Upper lobe of right lung (tissue), 1 donor: ENCODE measurements around the gene RP9. TPM values are rescaled to one million over a fixed set of nuclear protein-coding genes. Genes with fewer than 3 reads are reported as not detected.

Experiments used
- ATAC-seq: fragments of 200-7000 bp; cut with Tn5 transposase; one replicate; pipeline ENCODE4 v1.9.1; 2020; ENCODE audit warnings: mild to moderate bottlenecking, moderate library complexity
- DNase-seq: peaks from one replicate; pipeline ENCODE4 v3.0.0-alpha.2; 2020
- H3K27ac ChIP-seq: fragments of 200-600 bp; one replicate; pipeline ENCODE4 v1.8.0; 2022
- H3K27me3 ChIP-seq: fragments of 200-600 bp; one replicate; pipeline ENCODE4 v1.8.0; 2022; ENCODE audit warnings: mild to moderate bottlenecking
- H3K36me3 ChIP-seq: fragments of 200-600 bp; one replicate; pipeline ENCODE4 v1.8.0; 2022
- H3K4me1 ChIP-seq: fragments of 200-600 bp; one replicate; pipeline ENCODE4 v1.8.0; 2022
- H3K4me3 ChIP-seq: fragments of 200-600 bp; one replicate; pipeline ENCODE4 v1.8.0; 2022; ENCODE audit warnings: mild to moderate bottlenecking
- H3K9me3 ChIP-seq: fragments of 200-600 bp; one replicate; pipeline ENCODE4 v1.8.0; 2022
- CTCF ChIP-seq: fragments of 200-600 bp; IDR thresholded peaks from one replicate; pipeline ENCODE4 v1.8.0; 2022; ENCODE audit warnings: antibody characterized with exemption
- intact Hi-C: fragments of 100-400 bp; cut with DNase I; formaldehyde crosslinking; loops from one replicate; pipeline ENCODE4 v1.11.0; 2022
- total RNA-seq: library from RNA; stranded (reverse); fragmentation: NEBNext Ultra II Directional; extraction: Animal tissue kit (Norgen Biotek cat#: 25700); gene quantifications from one replicate; pipeline ENCODE4 v1.2.1, GENCODE V29; 2021
- donor health status: DM: no; HTN: yes; CAD: no; lungs with severe emphysema.

Gene RP9
- total RNA-seq, 1 donor from 2014 or later = 11.9 TPM

DNA sequence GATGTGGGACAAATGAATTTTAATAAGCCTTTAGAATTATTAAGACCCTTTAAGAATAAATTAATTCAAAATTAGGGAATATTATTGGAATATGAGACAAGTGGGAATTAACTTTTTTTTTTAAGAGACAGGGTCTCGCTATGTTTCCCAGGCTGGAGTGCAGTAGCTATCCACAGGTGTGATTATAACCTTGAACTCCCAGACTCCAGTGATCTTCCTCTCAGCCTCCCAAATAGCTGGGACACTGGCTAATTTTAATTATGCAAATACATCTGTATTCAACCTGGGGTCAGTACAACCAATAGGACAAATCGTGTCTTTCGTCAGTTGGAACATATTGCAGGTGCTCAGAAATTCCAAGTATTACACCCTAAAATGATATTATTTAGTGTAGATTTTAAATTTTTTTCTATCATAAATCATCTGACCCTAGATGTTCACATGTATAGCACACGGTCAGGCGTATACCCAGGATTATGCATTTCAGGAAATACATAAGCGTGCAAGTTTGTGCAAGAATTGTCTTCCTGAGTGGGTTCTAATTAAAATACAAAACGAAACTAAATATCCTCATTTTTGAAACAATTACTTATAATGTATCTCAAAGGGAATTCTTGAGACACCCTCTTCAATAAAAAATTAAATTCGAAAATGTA lies 47.8 kb downstream of the RP9 start:
- ATAC-seq (no peak), DNase-seq (no peak)
- peak overlapping the region; percentile 88 for H3K27ac ChIP-seq
- H3K27me3 ChIP-seq = no peaks in the 10 kb centered on the region
- intact Hi-C loops = no loop called here
- no peaks in the 10 kb centered on the region for H3K36me3 ChIP-seq
- H3K4me3 ChIP-seq = peak overlapping the region; percentile 92
- no peaks in the 10 kb centered on the region for H3K9me3 ChIP-seq
- no peak for TF ChIP-seq CTCF
- H3K4me1 ChIP-seq = peaks cover 24% of the 10 kb centered on the region

- no peak overlapping the region for H3K27ac ChIP-seq
- no peaks in the 10 kb centered on the region for H3K27me3 ChIP-seq
- peaks cover 24% of the 10 kb centered on the region for H3K4me1 ChIP-seq
- no peak overlapping the region for H3K4me3 ChIP-seq
- no peak for DNase-seq
- no peaks in the 10 kb centered on the region for H3K36me3 ChIP-seq
- intact Hi-C loops = no loop called here
- ATAC-seq = no peak
- H3K9me3 ChIP-seq = no peaks in the 10 kb centered on the region
- no peak for TF ChIP-seq CTCF
Observed at GRCh38 chr7:33059635-33060034, 49.6 kb downstream of the RP9 start.

DNA sequence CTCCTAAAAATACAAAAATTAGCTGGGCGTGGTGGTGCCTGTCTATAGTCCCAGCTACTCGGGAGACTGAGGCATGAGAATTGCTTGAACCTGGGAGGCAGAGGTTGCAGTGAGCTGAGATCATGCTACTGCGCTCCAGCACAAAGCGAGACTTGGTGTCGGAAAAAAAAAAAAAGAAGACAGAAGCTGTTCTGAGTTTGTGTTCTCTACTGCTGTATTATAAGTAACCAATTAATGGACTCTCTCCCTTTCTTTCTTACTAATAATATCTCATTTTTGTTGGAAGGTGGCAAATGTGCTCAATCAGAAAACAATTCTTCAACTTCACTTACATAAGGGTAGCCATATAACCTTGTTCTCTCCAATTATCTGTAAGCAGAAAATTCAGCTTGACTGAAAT lies 54.0 kb downstream of the RP9 start:
- H3K9me3 ChIP-seq = no peaks in the 10 kb centered on the region
- H3K27me3 ChIP-seq = no peaks in the 10 kb centered on the region
- no peak overlapping the region for H3K27ac ChIP-seq
- TF ChIP-seq CTCF = no peak
- no peaks in the 10 kb centered on the region for H3K36me3 ChIP-seq
- intact Hi-C loops = no loop called here
- ATAC-seq = no peak
- DNase-seq = no peak
- no peak overlapping the region for H3K4me3 ChIP-seq
- peaks cover 26% of the 10 kb centered on the region for H3K4me1 ChIP-seq

- intact Hi-C loops = no loop called here
- no peak for ATAC-seq
- no peak overlapping the region for H3K27ac ChIP-seq
- no peak overlapping the region for H3K4me3 ChIP-seq
- H3K4me1 ChIP-seq = peaks cover 23% of the 10 kb centered on the region
- no peaks in the 10 kb centered on the region for H3K9me3 ChIP-seq
- no peak for TF ChIP-seq CTCF
- no peaks in the 10 kb centered on the region for H3K27me3 ChIP-seq
- H3K36me3 ChIP-seq = no peaks in the 10 kb centered on the region
- DNase-seq = no peak
Observed at GRCh38 chr7:33054261-33054964, 54.8 kb downstream of the RP9 start.

DNA sequence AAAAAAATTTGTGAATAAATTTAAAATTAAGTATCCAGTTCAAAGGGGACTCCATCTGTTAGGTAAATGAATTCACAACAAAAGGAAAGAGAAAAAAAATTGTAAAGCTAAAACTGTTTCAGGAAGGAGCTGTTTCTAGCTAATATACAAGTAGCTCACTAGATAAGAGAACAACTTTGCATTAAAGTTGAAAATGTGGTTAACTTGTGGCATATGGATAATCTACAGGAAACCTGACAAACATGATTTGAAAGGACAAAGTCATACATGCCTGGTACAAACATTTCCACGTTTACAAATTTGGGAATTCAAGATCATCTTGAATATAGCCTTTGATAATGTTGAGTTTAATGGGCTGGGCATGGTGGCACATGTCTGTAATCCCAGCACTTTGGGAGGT lies 55.5 kb downstream of the RP9 start:
- H3K9me3 ChIP-seq = no peaks in the 10 kb centered on the region
- no peak for TF ChIP-seq CTCF
- H3K4me3 ChIP-seq = no peak overlapping the region
- intact Hi-C loops = no loop called here
- H3K4me1 ChIP-seq = peaks cover 23% of the 10 kb centered on the region
- no peak overlapping the region for H3K27ac ChIP-seq
- ATAC-seq = no peak
- H3K27me3 ChIP-seq = no peaks in the 10 kb centered on the region
- no peak for DNase-seq
- no peaks in the 10 kb centered on the region for H3K36me3 ChIP-seq
